Body of pancreas (tissue), 4 donors: ENCODE data around the gene TFIP11.

Experiments
- CTCF ChIP-seq, 7 experiments: fragments of 450-650 bp in 4 of 7; fragments of 200-600 bp in 3 of 7; sonication (generic) in 3 of 7; IDR thresholded peaks; one replicate each; pipeline ENCODE4 v1.5.1; 2016 to 2019; ENCODE audit warnings: antibody characterized with exemption in 7 of 7
- POLR2A ChIP-seq, 3 donors: fragments of 450-650 bp; IDR thresholded peaks; one replicate each; pipeline ENCODE4 v1.6.1; 2016; ENCODE audit warnings: antibody characterized with exemption in 3 of 3, mild to moderate bottlenecking in 2 of 3

DNA sequence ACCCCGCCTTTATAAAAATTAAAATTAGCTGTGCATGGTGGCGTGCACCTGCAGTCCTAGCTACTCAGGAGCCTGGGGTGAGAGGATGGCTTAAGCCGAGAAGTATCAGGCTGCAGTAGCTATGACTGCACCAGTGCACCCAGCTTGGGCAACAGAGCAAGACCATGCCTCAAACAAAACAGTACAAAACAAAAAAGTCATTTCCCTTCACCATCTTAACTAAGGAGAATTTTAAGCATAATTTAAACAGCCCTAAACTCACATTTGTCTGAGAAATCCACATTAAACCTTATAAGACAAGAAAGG is 23.3 kb upstream of the TFIP11 start:
- TF ChIP-seq CTCF (IDR thresholded peaks at IDR 0.05) = no peak
- TF ChIP-seq POLR2A (IDR thresholded peaks at IDR 0.05) = no peak
